HG02981 (cell line): ENCODE data around the gene WDR59.

ENCODE experiments used
- ATAC-seq: cut with Tn5 transposase; IDR thresholded peaks from one replicate; pipeline ENCODE4 v1.9.1; 2021; ENCODE audit warnings: mild to moderate bottlenecking, moderate library complexity; ENCODE audit not compliant: unreplicated experiment

The WDR59 gene

GRCh38 chr16:74825016-74825415 lies 159.9 kb downstream of the WDR59 start:
- ATAC-seq: no peak
